NCI-H1417 (cell line): ENCODE data around the gene GLIS2.
"Not testable (repeated sequence)": the region's sequence is repeated elsewhere in the genome, so short reads cannot be mapped to it uniquely, and the experiment has no call there.

Experiments
- DNase-seq, 3 experiments: peaks; one replicate each; lab custom pipeline; 2025; lab: John Stamatoyannopoulos, UW

The GLIS2 gene

DNA sequence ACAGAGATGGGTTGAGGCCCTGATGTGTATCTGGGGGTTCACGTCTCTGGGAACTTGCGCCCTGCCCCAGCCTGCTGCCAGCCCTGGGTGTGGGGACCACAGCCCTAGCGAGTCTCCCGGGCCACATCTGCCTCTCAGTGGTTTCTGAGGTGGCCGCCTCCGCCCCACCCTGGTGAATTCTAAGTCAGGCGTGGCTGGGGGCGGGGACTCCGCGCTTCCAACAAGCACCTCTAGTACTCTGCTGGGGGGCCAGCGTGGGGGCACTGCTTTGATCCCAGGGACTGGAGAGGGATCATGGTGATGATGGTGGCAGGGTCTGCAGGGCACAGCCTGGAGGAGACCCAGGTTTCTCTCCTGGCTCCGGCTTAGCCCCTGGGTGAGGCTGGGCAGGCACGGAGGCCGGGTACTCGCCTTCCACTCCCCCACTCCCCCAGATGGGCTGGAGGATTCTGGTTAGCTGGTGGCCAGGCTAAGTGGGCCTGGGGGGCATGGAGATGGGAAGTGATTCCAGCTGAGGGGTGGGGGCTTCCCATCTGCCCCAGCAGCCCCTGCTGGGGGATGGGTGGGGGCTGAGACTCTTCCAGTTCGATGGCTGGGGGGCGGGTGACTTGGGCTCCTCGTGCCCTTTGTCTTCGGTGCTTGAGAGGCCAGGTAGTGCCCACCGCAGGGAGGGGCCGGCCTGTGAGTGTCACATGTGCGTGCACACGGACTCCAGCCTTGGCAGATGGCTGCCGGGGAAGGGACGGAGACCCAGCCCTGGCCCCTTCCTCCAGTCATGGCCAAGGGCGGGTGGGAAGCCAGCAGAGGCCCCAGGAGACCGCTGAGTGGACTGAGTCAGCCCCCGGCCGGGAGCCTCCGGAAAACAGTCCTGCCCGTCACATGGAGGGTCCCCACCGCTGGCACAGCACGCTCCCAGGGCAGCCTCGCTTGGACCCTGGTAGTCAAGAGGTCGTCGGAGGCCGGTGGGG is 3.9 kb downstream of the GLIS2 start:
- DNase-seq: peak in 1 of 3 experiments; percentile 11

DNA sequence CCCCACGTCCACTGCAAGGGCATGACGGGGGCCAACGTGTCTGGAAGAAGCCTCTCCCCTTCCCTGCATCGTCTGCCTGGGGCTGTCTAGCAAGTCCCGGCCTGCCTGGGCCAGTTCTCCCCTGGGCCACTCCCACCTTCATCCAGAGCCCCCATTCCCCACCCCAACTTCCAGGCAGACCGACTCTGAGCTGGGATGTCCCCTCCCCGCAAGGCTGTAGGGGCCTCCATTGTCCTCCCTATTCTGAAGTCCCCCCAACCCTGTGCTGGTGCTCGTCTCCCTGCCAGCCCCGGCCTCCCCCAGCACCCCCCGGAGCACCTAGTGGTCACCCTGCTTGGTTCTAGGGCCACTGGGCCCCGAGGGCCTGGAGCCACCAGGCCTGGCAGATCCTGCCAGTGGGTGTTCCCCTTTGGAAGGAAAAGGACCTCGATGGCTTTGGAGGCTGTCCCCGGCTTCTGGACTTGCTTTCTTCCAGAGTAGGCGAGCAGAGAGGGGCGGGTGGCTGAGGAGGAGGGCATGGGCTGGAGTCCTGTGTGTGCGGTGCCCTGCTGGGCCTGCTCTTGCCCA is 4.8 kb downstream of the GLIS2 start:
- no peak for DNase-seq

DNA sequence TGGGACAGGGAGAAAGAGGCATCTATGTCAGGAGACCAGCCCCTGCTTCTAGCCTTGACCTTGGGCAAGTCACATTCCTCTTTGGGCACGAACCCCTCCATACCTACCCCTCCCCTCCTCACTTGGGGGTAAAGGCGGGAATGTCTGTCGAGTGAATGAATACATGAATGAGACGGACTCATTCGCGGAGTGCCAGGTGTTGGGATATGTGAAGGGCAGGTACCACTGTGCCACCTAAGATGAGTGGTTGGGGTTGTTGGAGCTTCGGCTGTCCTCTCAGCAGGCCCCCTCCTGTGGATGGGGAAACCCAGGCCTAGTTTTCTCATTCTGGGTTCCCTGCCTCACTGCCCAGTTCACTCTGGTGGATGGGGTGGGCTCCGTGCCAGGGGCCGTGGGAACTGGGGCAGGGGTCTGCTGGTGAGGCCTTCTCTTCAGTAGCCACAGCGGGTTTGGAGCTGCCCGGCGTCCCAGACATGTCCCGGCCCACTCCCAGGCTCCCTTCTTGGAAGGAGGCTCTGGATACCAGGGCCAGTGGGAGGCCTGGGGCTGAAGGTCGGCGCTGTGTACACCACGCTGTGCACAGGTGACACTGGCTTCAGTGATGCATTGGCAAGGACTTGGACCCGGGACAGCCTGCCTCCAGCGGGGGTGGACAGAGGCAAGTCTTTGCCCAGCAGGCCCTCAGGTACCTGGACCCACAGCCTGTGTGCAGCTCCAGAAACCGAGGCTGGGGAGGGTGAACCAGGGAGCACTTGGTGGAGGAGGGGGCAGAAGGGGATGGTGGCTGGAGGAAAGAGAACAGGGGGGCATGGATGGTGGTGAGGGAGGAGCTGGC is 5.6 kb downstream of the GLIS2 start:
- DNase-seq: no peak

DNA sequence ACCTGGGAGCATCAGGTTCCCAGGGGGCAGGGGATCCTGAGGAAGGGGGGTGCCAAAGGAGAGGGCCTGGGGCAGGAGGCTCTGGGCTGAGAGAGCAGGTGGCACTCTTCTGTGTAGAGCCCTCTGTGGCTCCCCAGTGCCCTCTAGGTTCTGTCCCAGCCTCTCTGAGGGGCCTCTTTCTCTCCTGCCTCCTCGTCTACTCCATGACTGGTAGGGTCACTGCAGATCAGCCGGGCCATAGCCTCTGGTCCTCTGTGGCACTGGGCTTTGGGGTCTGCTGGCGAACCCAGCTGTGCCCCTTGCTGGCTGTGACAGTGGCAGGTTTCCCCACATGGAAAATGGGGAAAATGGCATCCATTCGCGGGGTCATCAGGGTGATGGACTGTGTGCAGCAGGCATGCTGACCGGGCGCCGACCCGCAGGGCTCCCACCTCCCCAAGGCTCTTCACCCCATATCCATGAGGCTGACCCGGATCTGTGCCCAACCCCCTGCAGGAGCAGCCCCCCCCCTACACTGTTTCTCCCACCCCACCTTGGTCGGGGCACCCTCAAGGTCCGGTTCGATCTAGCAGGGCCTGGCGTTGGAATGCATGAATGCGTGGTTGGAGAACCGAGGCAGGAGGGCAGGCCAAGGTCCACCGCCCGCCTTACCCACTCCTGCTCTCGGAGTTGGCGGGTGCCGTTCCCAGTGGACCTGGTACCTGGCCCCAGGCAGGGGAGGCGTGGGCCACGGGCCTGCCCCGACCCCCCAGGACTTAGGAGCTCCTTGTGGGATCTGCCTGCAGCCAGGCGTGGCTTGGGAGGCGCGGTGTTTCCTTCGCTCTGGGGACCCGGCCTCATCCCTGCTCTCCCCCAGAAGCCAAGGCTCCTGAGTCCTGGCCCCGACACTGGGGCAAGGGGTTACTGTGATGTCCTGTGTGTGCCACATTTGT is 6.5 kb downstream of the GLIS2 start:
- DNase-seq: no peak

DNA sequence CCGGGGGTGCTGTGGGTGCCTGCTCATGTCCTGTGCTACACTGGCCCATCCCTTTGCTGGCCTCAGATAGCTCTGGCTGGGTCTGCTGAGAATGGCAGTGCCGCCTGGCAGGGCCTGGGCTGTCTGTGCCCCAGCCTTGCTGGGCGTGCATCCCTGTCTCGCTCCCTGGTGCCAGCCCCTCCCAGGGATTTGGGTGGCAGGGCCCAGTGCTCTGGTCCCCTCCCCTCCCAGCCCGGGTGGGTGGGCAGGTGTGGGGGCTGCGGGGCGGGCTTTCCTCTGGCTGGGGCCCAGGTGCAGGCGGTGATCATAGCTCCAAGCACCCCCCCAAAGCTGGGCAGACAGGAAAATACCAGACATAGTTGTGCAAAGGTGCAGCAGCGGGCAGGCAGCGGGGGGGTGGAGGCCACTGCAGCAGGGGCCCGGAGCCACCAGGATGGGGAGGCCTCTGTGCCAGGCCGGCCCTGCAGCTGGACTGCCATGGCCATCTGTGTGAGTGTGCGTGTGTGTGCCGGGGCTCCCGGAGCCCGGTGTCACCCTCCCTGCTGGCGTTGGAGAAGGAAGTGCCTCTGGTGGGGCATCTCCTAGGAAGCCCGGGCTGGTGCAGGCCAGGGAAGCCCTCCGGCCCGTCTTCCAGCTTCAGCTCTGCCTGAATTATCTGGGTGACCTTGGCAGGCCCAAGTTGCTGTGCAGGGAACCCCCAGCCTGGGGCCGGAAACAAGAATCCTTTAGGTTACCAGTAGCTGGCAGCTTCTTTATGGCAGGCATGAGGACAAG is 7.4 kb downstream of the GLIS2 start:
- no peak for DNase-seq

DNA sequence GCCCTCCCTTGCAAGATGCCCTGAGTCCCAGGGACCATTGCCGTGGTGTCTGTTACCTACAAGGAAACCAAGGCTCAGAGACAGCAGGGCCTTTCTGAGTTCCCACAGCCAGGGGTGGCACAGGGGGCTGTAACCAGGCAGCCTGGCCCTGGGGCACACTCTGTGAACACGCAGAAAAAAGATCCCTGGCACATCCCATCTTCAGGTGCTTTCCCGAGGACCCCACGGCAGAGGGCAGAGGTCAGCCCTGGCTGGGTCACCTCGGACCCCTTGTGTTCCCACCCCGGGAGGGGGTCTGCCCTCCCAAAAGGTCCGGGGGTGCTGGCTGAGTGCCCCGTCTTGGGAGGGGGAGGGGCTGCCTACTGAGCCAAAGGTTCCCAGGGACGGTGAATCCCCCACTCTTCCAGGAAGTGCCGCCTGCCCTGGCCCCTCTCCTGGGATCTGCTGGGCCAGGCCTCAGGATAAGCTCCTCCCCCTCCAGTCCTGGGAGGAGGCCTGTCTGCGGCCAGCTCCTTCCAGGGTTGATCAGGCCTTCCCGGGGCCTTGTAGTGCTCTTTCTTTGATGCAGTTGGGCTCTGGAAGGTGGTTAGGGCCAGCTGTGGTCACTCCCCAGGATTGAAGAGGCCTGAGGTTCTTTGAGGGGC is 8.1 kb downstream of the GLIS2 start:
- DNase-seq: no peak

DNA sequence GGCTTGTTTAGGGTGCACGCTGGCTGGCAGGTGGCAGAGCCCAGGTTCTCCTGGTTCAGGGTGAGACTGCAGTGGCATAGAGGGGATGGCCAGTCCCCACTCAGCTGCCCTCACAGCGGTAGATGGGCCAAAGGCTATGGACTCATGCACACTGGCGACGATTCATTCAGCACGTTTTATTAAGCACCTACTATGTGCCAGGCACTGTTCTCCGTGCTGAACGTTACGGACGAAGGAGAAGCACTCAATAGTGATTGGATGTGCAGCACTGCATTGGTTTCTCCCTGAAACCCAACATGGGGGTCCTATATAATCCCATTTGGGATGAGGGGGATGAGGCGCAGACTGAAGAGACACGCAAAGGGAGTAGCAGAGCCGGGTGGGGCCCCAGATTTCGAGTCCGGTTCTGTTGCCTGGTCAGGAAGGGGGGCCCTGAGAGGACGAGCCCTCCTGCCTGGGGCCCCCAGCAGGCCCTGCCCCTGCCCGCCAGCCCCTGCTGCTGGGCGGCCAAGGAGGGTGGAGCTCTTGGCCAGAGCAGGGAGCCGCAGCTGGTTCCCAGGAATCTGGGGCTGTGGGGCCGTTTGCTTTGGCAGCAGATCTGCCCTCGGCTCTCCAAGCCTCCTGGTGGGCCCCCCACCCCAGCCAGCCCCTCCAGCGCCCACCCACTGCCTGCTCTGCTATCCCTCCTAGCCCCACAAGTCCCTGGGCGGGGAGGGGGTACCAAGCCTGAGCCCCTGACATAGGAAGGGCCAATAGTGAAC is 8.8 kb downstream of the GLIS2 start:
- no peak for DNase-seq

DNA sequence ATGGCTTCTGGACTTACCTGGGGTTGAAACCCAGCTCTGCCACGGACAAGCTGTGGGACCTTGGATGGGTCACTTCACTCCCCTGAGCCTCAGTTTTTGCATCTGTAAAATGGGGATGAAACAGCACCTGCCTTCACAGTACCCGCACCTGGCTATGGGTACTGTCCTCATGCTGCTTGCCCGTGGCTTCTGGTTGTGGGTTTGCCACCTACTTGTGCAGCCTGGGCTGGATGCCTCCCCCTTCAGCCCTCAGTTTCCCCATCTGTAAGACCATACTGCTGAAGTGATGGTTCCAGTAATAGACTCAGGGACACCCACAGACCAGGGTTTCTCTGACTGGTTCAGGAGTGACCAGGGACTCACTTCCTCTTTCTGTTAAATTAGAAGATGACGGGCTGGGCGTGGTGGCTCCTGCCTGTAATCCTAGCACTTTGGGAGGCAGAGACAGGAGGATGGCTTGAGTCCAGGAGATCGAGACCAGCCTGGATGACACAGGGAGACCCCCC is 9.4 kb downstream of the GLIS2 start:
- no peak for DNase-seq

DNA sequence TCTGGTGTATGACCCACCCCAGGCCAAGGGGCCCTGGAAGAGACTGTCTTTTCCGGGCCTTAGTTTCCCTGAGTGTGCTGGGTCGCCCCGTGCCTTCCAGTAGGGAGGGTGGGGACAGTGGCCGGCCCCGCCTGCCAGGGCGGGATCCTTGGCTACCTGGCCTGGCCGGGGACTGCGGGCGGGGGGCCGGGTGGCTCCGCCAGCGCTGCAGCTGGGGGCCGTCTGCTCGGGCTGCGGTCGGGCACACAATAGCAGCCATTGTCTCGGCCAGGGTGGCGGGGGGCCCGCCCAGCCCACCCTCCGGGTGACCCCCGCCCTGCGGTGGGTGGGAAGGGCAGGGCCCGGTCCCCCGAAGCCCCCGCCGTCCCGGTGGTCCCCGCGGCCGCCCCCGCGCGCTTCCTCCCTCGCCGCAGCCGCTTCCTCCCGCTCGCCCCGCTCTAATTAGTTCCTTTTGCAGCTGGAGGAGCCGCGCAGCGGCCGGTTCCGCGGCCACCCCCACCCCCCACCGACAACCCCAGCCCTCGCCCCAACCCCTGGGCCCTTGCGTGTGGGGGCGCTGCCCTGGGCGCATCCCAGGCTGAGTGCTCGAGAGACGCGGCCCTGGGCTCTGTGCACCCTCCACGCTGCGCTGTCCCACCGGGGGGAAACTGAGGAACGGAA is 11.6 kb downstream of the GLIS2 start:
- DNase-seq: peak in 2 of 3 experiments; percentile 46 to 56

DNA sequence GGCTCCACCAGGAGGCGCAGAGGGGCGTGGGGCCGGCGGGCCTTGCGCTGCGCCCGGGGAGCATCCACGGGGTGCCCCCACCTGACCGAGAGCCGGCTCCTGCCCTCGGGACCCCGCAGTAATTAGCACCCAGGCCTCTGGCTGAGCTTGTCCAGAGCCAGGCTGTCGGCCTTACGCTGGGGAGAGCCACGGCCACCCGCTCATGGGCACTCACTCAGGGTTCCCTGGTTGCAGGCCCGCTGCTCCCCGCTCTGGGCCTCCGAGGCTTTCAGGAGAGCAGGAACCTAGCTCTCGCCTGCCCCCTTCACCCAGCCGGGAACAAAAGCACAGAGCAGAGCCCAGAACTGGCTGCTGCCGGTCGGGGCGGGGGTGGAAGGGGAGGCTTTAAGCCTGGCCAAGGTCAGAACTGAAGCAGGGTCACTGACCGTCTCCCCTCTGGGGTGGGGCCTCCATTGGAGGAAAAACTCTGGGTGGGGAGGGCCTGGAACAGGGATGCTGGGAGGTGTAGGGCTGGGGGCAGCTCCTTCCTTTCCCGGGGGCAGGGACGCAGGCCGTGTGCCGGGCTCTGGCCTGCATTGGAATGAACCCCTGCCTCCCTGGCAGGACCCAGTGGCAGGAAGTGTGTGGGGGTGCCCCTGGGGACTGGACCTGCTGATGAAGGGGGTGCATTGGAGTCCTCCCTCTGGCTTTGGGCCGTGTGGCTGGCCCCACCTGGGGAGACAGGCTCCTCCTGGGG is 12.3 kb downstream of the GLIS2 start:
- DNase-seq: peak in 2 of 3 experiments; percentile 58 to 77

DNA sequence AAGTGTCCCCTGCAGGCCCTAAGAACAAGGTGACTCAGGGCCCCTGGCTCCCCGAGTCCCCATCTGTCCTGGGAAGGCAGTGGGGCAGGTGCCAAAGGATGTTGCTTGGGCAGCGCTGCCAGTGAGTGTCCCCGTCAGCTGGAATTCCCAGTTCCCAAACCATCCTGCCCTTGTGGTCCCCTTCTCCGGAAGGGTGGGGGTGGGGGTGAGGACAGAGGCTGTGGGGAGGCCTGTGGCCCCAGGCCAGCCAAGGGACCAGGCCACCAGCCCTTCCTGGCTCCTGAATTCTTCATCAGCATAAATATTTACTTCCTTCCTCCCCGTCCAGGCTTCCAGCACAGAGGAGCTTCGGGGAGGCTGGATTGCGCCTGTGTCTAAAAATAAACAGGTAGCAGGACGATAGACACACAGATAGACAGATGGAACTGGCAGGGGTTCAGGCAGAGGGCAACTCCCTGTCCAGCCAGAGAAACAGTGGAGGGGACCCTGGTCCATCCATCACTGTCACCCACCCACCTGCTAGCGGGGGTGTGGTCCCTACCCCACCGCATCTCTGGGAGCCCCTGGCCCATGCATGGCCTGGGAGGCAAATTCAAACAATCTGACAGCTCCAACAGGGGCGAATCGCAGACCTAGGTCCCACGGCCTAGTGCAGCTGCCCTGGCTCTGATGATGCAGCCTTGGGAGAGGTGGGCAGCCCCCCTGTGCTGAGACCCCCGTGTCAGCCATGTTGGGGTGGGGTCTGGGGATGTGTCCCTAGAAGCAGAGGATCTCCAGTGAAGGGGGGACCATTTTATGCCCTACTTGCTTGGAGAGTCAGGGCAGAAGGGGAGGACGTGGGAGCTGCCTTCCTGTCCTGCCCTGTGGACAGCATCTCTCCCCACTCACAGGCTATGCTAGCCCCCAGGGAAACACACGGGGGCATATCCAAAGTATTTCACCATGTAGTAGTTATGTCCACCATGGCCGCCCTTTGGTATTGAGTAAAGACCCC is 13.2 kb downstream of the GLIS2 start:
- no peak for DNase-seq

DNA sequence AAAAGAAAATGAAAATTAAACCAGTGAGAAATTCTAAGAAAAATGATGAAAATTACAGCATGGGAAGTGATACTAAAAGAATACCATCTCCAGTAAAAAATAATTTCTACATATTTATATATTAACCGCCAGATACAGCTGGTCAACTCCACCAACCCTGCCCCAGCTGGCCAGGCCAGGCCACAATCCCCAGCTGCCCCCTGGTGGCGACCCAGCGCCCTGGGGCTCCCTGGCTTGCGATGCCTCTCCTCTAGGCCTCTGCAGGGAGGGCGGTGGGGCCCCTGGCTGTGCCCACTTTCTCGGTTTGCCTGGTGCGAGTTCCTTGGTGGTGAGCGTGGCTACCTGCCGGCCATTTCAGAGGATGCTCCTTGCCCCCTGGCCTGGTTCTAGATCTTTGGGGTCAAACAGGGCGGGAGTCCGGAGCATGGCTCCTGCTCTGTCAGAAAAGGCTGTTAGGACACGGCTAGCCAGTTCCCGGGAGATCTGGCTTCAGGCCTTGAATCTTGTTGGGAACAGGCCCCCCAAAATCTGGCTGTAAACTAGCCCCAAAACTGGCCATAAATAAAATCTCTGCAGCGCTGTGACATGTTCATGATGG is 14.5 kb downstream of the GLIS2 start:
- DNase-seq: peak; percentile 12 to 63 (median 21)

DNA sequence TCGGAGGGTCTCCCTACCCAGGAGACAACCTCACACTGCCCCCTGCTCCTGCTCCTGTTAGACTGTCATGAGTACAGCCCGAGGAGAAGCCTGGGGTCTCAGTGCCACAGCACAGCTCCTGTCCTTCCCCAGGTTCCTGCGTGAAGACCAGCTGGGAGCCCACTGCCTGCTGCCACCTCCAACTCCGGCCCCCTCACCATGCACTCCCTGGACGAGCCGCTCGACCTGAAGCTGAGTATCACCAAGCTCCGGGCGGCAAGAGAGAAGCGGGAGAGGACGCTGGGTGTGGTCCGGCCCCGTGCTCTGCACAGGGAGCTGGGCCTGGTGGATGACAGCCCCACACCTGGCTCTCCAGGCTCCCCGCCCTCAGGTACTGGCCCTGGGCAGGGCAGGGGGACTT is 16.2 kb downstream of the GLIS2 start:
- DNase-seq: no peak

DNA sequence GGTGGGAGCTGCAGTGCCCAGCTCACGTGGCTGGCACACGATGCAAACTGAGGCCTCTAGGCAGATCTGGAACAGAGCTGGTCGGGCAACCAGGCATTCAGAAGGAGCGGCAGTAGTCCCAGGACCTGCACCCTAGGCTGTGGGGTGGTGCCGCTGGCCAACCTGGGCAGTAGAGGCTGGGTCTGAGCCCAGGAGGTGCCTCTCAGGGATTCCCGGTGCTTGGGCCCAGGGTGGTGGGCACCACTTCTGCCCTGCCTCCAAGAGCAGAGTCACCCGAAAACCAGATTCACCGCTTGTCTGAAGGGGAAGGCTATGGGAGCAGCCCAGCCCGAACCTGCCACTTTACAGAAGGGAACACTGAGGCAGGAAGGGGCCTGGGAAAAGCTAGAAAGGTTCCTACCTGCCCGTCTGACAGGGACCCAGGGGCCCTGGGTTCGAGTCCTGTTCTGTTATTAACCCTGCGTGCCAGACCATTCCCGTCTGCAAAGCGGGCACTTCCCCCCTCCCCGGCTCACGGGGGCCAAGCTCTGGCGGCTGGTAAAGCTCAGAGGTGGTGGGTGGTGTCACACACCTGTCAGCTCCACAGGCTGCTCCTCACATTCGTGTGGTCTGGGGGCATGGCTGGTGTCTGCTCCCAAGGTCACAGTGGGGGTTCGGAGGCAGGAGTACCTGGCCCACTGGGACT is 16.9 kb downstream of the GLIS2 start:
- no peak for DNase-seq

DNA sequence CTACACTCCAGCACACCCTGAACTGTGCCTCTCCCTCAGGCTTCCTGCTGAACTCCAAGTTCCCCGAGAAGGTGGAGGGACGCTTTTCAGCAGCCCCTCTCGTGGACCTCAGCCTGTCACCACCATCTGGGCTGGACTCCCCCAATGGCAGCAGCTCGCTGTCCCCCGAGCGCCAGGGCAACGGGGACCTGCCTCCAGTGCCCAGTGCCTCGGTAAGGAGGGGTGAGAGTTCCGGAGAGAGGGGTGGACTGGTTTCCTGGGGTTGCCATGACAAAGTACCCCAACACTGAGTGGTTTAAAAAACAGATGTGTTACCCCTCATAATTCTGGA is 17.4 kb downstream of the GLIS2 start:
- DNase-seq: no peak

DNA sequence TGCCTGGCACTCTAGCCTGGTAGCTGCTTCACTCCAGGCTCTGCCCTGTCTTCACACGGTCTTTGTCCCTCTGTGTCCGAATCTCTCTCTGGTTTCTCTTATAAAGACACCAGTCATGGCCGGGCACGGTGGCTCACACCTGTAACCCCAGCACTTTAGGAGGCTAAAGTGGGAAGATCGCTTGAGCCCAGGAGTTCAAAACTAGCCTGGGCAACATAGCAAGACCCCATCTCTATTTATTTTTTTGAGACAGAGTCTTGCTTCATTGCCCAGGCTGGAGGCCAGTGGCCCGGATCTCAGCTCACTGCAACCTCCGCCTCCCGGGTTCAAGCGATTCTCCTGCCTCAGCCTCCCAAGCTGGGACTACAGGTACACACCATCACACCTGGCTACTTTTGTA is 17.8 kb downstream of the GLIS2 start:
- DNase-seq: not testable (repeated sequence)
